SH-SY5Y (cell line): ENCODE measurements around the gene CDC42EP5.

Experiments
- GATA2 ChIP-seq: IDR thresholded peaks from 2 replicates; pipeline ENCODE4 v1.6.1; 2011; ENCODE audit warnings: mild to moderate bottlenecking, low read depth, low read length
- GATA3 ChIP-seq: IDR thresholded peaks from 2 replicates; pipeline ENCODE4 v1.6.1; 2011; ENCODE audit warnings: low read depth, mild to moderate bottlenecking, low read length, moderate library complexity

GRCh38 chr19:54415208-54415900, 57.7 kb downstream of the CDC42EP5 start, which contains the start of gene TTYH1:
- TF ChIP-seq GATA2 (no peak), GATA3 (no peak)
